IPS DF 6.9 (cell line): ENCODE results near the gene KRT17.
"Not testable (repeated sequence)": the region's sequence is repeated elsewhere in the genome, so short reads cannot be mapped to it uniquely, and the experiment has no call there.

Source experiments
- DNase-seq: peaks from one replicate; pipeline ENCODE4 v3.0.0-alpha.2; 2013; ENCODE audit warnings: low read depth, low spot score
- H3K27ac ChIP-seq: one replicate; pipeline ENCODE4 v1.5.1; 2013; ENCODE audit warnings: low read length, control low read depth
- H3K27me3 ChIP-seq: 2 replicates; pipeline ENCODE4 v1.6.1; 2013; ENCODE audit warnings: mild to moderate bottlenecking, low read length; ENCODE audit not compliant: control insufficient read depth, insufficient read depth
- H3K36me3 ChIP-seq: 2 replicates; pipeline ENCODE4 v1.6.1; 2013; ENCODE audit warnings: low read length; ENCODE audit not compliant: control insufficient read depth, insufficient read depth
- H3K4me1 ChIP-seq: 2 replicates; pipeline ENCODE4 v1.6.1; 2013; ENCODE audit warnings: low read length; ENCODE audit not compliant: control insufficient read depth, insufficient read depth
- H3K4me3 ChIP-seq: 2 replicates; pipeline ENCODE4 v1.5.1; 2013; ENCODE audit warnings: mild to moderate bottlenecking, low read length
- H3K9me3 ChIP-seq: 2 replicates; pipeline ENCODE4 v1.6.1; 2013; ENCODE audit warnings: low read length, inconsistent platforms; ENCODE audit not compliant: control insufficient read depth, insufficient read depth
- WGBS: extraction: QIAGEN DNeasy Blood & Tissue Kit; methylation state at CpG from one replicate; pipeline ENCODE4 v1.1.7; 2013; ENCODE audit warnings: mixed read lengths, missing lambda C conversion rate; ENCODE audit not compliant: insufficient read length, insufficient coverage; 5-methylcytosine and 5-hydroxymethylcytosine counted together

Gene KRT17

GRCh38 chr17:41588126-41588810 is 36.1 kb downstream of the KRT17 start:
- Histone ChIP-seq H3K36me3 (no peaks in the 10 kb centered on the region), H3K4me1 (no peaks in the 10 kb centered on the region), H3K27me3 (no peaks in the 10 kb centered on the region), H3K4me3 (no peak overlapping the region), H3K9me3 (no peaks in the 10 kb centered on the region), H3K27ac (no peak overlapping the region)
- no peak for DNase-seq
- WGBS = no CpG with 5 or more reads among the region's 8 CpGs

- no peak for DNase-seq
- no CpG with 5 or more reads among the region's 15 CpGs for WGBS
- H3K4me3 ChIP-seq = no peak within 1 kb of the TSS
- H3K36me3 ChIP-seq = no peaks in the 10 kb centered on the region
- no peaks in the 10 kb centered on the region for H3K9me3 ChIP-seq
- H3K27me3 ChIP-seq = no peaks in the 10 kb centered on the region
- H3K27ac ChIP-seq = no peak within 1 kb of the TSS
- no peaks in the 10 kb centered on the region for H3K4me1 ChIP-seq
Measured at GRCh38 chr17:41586863-41587495, 37.4 kb downstream of the KRT17 start, which contains the start of gene KRT14. Gene KRT14 (minus strand): TSS chr17:41586895. CDS start chr17:41586834, 61 bp downstream.

GRCh38 chr17:41585301-41586056 is 38.9 kb downstream of the KRT17 start:
- H3K27me3 ChIP-seq = no peaks in the 10 kb centered on the region
- no peak overlapping the region for H3K4me3 ChIP-seq
- H3K4me1 ChIP-seq = no peaks in the 10 kb centered on the region
- WGBS = no CpG with 5 or more reads among the region's 5 CpGs
- H3K36me3 ChIP-seq = no peaks in the 10 kb centered on the region
- H3K27ac ChIP-seq = no peak overlapping the region
- no peaks in the 10 kb centered on the region for H3K9me3 ChIP-seq
- DNase-seq = no peak

DNA sequence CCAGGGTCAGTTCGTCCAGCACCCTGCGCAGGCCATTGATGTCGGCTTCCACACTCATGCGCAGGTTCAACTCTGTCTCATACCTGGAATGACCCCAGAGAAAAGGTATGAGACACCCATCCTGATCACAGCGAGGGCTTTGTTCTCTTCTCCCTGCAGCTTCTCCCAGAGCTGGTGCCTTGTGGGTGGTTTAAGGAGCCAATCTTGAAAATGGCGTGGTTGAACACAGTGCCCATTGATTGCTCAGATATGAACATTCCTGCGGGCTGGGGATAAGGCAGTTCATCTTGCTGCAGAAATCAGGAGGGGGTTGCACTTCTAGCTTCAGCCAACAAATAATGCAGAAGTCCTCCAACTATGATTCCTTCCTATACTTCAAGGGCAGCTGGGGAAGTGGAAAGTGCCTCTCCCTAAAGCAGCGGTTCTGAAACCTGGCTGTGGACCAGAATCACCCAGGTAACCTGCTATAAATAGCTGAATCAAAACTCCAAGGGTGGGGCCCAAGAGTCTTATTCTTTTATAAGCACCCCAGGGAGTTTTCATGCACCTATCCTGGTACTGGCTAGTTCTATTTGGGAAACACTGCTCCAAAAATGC is 39.9 kb downstream of the KRT17 start:
- not testable (repeated sequence) for H3K4me1 ChIP-seq, DNase-seq, H3K4me3 ChIP-seq, H3K36me3 ChIP-seq, H3K27ac ChIP-seq, H3K27me3 ChIP-seq, H3K9me3 ChIP-seq
- WGBS = no CpG with 5 or more reads among the region's 8 CpGs

GRCh38 chr17:41583137-41584127 is 40.9 kb downstream of the KRT17 start:
- Histone ChIP-seq H3K9me3 (no peaks in the 10 kb centered on the region), H3K4me3 (no peak overlapping the region), H3K4me1 (peaks cover 2% of the 10 kb centered on the region; the same call in 1 of the 2 replicates), H3K36me3 (no peaks in the 10 kb centered on the region), H3K27ac (no peak overlapping the region), H3K27me3 (no peaks in the 10 kb centered on the region)
- no peak for DNase-seq
- WGBS = 100% methylated on average over 1 of the region's 33 CpGs

DNA sequence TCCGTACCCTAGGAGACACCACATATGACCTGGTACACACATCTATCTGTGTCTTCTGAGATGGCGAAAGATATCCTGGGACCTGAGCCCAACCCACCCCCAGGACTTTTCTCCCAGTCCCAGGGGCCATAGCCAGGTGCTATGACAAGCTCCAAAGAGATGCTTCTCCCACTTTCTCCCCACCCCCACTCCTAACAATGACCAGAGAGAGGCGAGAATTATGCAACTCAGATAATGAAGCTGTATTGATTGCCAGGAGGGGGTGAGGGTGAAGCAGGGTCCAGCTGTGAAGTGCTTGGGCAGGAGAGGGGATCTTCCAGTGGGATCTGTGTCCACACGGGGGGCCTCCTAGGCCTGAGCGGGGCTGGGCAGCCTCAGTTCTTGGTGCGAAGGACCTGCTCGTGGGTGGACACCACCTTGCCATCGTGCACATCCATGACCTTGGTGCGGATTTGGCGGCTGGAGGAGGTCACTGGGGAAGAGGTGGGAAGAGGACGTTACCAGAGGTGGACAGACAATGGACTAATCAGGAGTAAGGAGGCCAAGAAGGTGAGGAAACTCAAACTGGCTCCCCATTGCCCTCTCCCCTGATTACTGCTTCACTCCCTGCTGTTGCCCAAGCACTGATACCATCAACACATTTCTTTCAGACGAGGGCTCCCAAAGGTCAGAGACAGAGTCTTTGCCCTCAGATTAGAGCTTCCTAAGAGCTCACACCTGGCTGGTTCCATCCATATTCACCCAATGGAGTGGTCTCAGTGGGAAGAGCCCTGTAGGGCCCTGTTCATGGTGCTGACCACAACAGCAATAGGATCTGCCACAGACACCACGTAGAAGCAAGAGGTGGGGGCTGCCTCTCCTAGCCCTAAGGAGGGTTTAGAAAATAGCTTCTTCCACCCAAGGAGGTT is 42.1 kb downstream of the KRT17 start:
- not testable (repeated sequence) for H3K9me3 ChIP-seq, H3K4me3 ChIP-seq, H3K4me1 ChIP-seq, H3K27me3 ChIP-seq, H3K36me3 ChIP-seq, H3K27ac ChIP-seq, DNase-seq
- WGBS = no CpG with 5 or more reads among the region's 13 CpGs

- H3K36me3 ChIP-seq = no peaks in the 10 kb centered on the region
- no peak overlapping the region for H3K27ac ChIP-seq
- no peaks in the 10 kb centered on the region for H3K9me3 ChIP-seq
- H3K27me3 ChIP-seq = no peaks in the 10 kb centered on the region
- peaks cover 2% of the 10 kb centered on the region; the same call in 1 of the 2 replicates for H3K4me1 ChIP-seq
- no CpG with 5 or more reads among the region's 4 CpGs for whole genome bisulfite sequencing
- no peak overlapping the region for H3K4me3 ChIP-seq
- no peak for DNase-seq
Measured at GRCh38 chr17:41581366-41582060, 42.9 kb downstream of the KRT17 start.

- WGBS = no CpG with 5 or more reads among the region's 1 CpG
- no peak for DNase-seq
- H3K9me3 ChIP-seq = no peaks in the 10 kb centered on the region
- H3K36me3 ChIP-seq = no peaks in the 10 kb centered on the region
- no peak overlapping the region for H3K27ac ChIP-seq
- H3K27me3 ChIP-seq = no peaks in the 10 kb centered on the region
- H3K4me3 ChIP-seq = no peak overlapping the region
- H3K4me1 ChIP-seq = peaks cover 2% of the 10 kb centered on the region; the same call in 1 of the 2 replicates
Measured at GRCh38 chr17:41580687-41581365, 43.5 kb downstream of the KRT17 start.
